ENCODE results near the gene EGFR.

- TF ChIP-seq CTCF (IDR thresholded peaks at IDR 0.05) (no peak), POLR2A (IDR thresholded peaks at IDR 0.05) (no peak)
Measured at GRCh38 chr7:55241958-55242357, 223.1 kb downstream of the EGFR start.

Data from uterus (tissue), 2 donors.